Thyroid gland (tissue), 4 donors: ENCODE results near the gene SCUBE2.

Experiments used
- CTCF ChIP-seq, 6 experiments: fragments of 200-600 bp in 3 of 6; fragments of 450-650 bp in 3 of 6; sonication (generic) in 3 of 6; IDR thresholded peaks; one replicate each; pipeline ENCODE4 v1.5.1; 2016 to 2019; ENCODE audit warnings: antibody characterized with exemption in 6 of 6, mild to moderate bottlenecking in 2 of 6, inconsistent platforms in 1 of 6, moderate library complexity in 1 of 6
- POLR2A ChIP-seq, 2 donors: fragments of 450-650 bp; IDR thresholded peaks; one replicate each; pipeline ENCODE4 v1.6.1; 2017; ENCODE audit warnings: antibody characterized with exemption in 2 of 2, mild to moderate bottlenecking in 2 of 2, moderate library complexity in 1 of 2

DNA sequence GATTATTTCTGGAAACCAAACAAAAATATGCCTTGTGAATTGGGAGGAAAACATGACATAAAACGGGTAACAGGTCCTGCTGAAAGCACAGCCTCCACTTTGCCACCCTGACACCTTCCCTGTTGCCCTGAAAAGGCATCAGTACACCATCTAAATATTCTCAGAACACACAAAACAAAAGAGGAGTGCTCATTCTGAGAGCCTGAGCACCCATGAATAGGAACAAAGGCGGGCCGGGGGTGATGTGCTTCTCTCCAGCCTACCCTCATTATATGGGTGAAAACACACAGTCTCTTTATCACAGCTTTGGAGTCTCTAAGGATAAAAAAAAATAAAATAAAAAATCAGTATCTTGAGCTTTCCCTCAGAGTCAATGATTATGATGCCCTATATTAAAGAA, 19.7 kb downstream of the SCUBE2 start:
- TF ChIP-seq CTCF (IDR thresholded peaks at IDR 0.05) (no peak), POLR2A (IDR thresholded peaks at IDR 0.05) (no peak)
